ENCODE results near the gene STK32C.

- TF ChIP-seq CTCF (IDR thresholded peaks at IDR 0.05) (no peak), POLR2A (IDR thresholded peaks at IDR 0.05) (no peak)
Measured at GRCh38 chr10:132356621-132357195, 49.0 kb upstream of the STK32C start.

Data from testis (tissue), 2 donors.